SJSA1 (cell line): Measurements from ENCODE around the gene CPM. TPM values are rescaled to one million over a fixed set of nuclear protein-coding genes. Genes with fewer than 3 reads are reported as not detected.
"Not testable (repeated sequence)": the region's sequence is repeated elsewhere in the genome, so short reads cannot be mapped to it uniquely, and the experiment has no call there.

Experiments
- DNase-seq, 2 experiments: peaks; one replicate each; pipeline ENCODE4 v3.0.0-alpha.2; 2015 to 2020; ENCODE audit warnings: low spot score in 2 of 2, low read depth in 1 of 2
- H3K27ac ChIP-seq: fragments of 250-450 bp; sonication (Bioruptor Pico); 2 replicates; pipeline ENCODE4 v1.5.1; 2020; ENCODE audit warnings: mild to moderate bottlenecking, moderate library complexity
- H3K27me3 ChIP-seq: fragments of 250-450 bp; sonication (Bioruptor Pico); replicated peaks from 2 replicates; pipeline ENCODE4 v1.5.1; 2020; ENCODE audit warnings: mild to moderate bottlenecking, moderate library complexity
- H3K36me3 ChIP-seq: fragments of 250-450 bp; sonication (Bioruptor Pico); 2 replicates; pipeline ENCODE4 v1.5.1; 2020; ENCODE audit warnings: mild to moderate bottlenecking
- H3K4me1 ChIP-seq: fragments of 250-450 bp; sonication (Bioruptor Pico); replicated peaks from 2 replicates; pipeline ENCODE4 v1.6.1; 2021; ENCODE audit warnings: mild to moderate bottlenecking
- H3K4me3 ChIP-seq: fragments of 250-450 bp; sonication (Bioruptor Pico); 2 replicates; pipeline ENCODE4 v1.5.1; 2020; ENCODE audit warnings: mild to moderate bottlenecking
- H3K9me3 ChIP-seq: fragments of 250-450 bp; sonication (Bioruptor Pico); replicated peaks from 2 replicates; pipeline ENCODE4 v1.5.1; 2020; ENCODE audit warnings: mild to moderate bottlenecking
- total RNA-seq: library from RNA; depleted of rRNA; stranded (reverse); fragments of >200 nt; shearing (Covaris generic); gene quantifications from 2 replicates; pipeline ENCODE4 v1.2.3, GENCODE V29; 2014

The CPM gene
- total RNA-seq, 1 experiment from 2014 or later, result 72.6 TPM

GRCh38 chr12:68812553-68813241 lies 120.3 kb downstream of the CPM start:
- no peaks in the 10 kb centered on the region for H3K27me3 ChIP-seq
- no peak overlapping the region for H3K27ac ChIP-seq
- H3K4me1 ChIP-seq, result peaks cover 9% of the 10 kb centered on the region
- H3K9me3 ChIP-seq, result no peaks in the 10 kb centered on the region; the same call in 1 of the 2 replicates
- no peak overlapping the region for H3K4me3 ChIP-seq
- peak in 1 of 2 experiments; percentile 88 for DNase-seq
- peaks cover 95% of the 10 kb centered on the region for H3K36me3 ChIP-seq

GRCh38 chr12:68811573-68811972 lies 121.4 kb downstream of the CPM start:
- H3K27ac ChIP-seq, H3K9me3 ChIP-seq, H3K27me3 ChIP-seq, H3K4me3 ChIP-seq: not testable (repeated sequence)
- peaks cover 18% of the 10 kb centered on the region for H3K4me1 ChIP-seq
- H3K36me3 ChIP-seq, result peaks cover 83% of the 10 kb centered on the region
- DNase-seq, result peak in 1 of 2 experiments; percentile 90

- not testable (repeated sequence) for H3K27me3 ChIP-seq, H3K27ac ChIP-seq, H3K4me3 ChIP-seq, H3K9me3 ChIP-seq
- H3K36me3 ChIP-seq, result peaks cover 68% of the 10 kb centered on the region
- peak in 1 of 2 experiments; percentile 94 for DNase-seq
- H3K4me1 ChIP-seq, result peaks cover 18% of the 10 kb centered on the region
Observed at GRCh38 chr12:68810027-68810389, 123.0 kb downstream of the CPM start.

GRCh38 chr12:68809190-68810026 lies 123.6 kb downstream of the CPM start:
- peak in 1 of 2 experiments; percentile 76 for DNase-seq
- H3K36me3 ChIP-seq, result peaks cover 62% of the 10 kb centered on the region

GRCh38 chr12:68808388-68809189 lies 124.4 kb downstream of the CPM start:
- DNase-seq, result peak in 1 of 2 experiments; percentile 100
- Histone ChIP-seq H3K4me1 (peaks cover 18% of the 10 kb centered on the region), H3K27me3 (no peaks in the 10 kb centered on the region), H3K9me3 (no peaks in the 10 kb centered on the region; the same call in 1 of the 2 replicates), H3K4me3 (peak overlapping the region; percentile 75), H3K27ac (peak overlapping the region; percentile 86), H3K36me3 (peaks cover 53% of the 10 kb centered on the region)

More at GRCh38 chr12:68809190-68810026, 123.6 kb downstream of the CPM start:
- H3K9me3 ChIP-seq, result no peaks in the 10 kb centered on the region; the same call in 1 of the 2 replicates
- peak overlapping the region; percentile 86 for H3K27ac ChIP-seq
- H3K4me3 ChIP-seq, result peak overlapping the region; percentile 75
- peaks cover 18% of the 10 kb centered on the region for H3K4me1 ChIP-seq
- no peaks in the 10 kb centered on the region for H3K27me3 ChIP-seq

- DNase-seq, result peak in 1 of 2 experiments; percentile 100
- Histone ChIP-seq H3K27ac (peak within 1 kb of the TSS; percentile 86), H3K4me3 (peak within 1 kb of the TSS; percentile 75), H3K27me3 (no peaks in the 10 kb centered on the region), H3K4me1 (peaks cover 18% of the 10 kb centered on the region), H3K36me3 (peaks cover 45% of the 10 kb centered on the region), H3K9me3 (no peaks in the 10 kb centered on the region; the same call in 1 of the 2 replicates)
Observed at GRCh38 chr12:68807576-68808387, 125.2 kb downstream of the CPM start, which contains the start of gene MDM2. Gene MDM2 (plus strand): TSS chr12:68808177. CDS start chr12:68808478, 301 bp downstream.

- peak overlapping the region; percentile 75 for H3K4me3 ChIP-seq
- DNase-seq, H3K9me3 ChIP-seq, H3K27me3 ChIP-seq: not testable (repeated sequence)
- peak overlapping the region; percentile 86 for H3K27ac ChIP-seq
- H3K36me3 ChIP-seq, result peaks cover 40% of the 10 kb centered on the region
- peaks cover 18% of the 10 kb centered on the region for H3K4me1 ChIP-seq
Observed at GRCh38 chr12:68807274-68807575, 125.7 kb downstream of the CPM start.

- no peaks in the 10 kb centered on the region for H3K27me3 ChIP-seq
- peak overlapping the region; percentile 86 for H3K27ac ChIP-seq
- H3K4me3 ChIP-seq, result peak overlapping the region; percentile 75
- peaks cover 18% of the 10 kb centered on the region for H3K4me1 ChIP-seq
- H3K9me3 ChIP-seq, result no peaks in the 10 kb centered on the region; the same call in 1 of the 2 replicates
- peaks cover 34% of the 10 kb centered on the region for H3K36me3 ChIP-seq
- peak; percentile 76 to 93 for DNase-seq
Observed at GRCh38 chr12:68806488-68807237, 126.3 kb downstream of the CPM start.

GRCh38 chr12:68805592-68806120 lies 127.3 kb downstream of the CPM start:
- no peak overlapping the region for H3K4me3 ChIP-seq
- peak in 1 of 2 experiments; percentile 91 for DNase-seq
- no peak overlapping the region for H3K27ac ChIP-seq
- H3K27me3 ChIP-seq, result no peaks in the 10 kb centered on the region
- peaks cover 24% of the 10 kb centered on the region for H3K36me3 ChIP-seq
- H3K9me3 ChIP-seq, result no peaks in the 10 kb centered on the region; the same call in 1 of the 2 replicates
- peaks cover 18% of the 10 kb centered on the region for H3K4me1 ChIP-seq

- peak; percentile 77 to 99 for DNase-seq
- Histone ChIP-seq H3K27me3 (peaks cover 1% of the 10 kb centered on the region), H3K4me3 (no peak overlapping the region), H3K9me3 (peaks cover under 1% of the 10 kb centered on the region; the same call in 1 of the 2 replicates), H3K4me1 (peaks cover 18% of the 10 kb centered on the region), H3K27ac (no peak overlapping the region), H3K36me3 (peaks cover 17% of the 10 kb centered on the region)
Observed at GRCh38 chr12:68804657-68805591, 128.0 kb downstream of the CPM start.

- H3K36me3 ChIP-seq, result peaks cover 9% of the 10 kb centered on the region
- H3K9me3 ChIP-seq, result peaks cover 9% of the 10 kb centered on the region
- peak; percentile 79 to 91 for DNase-seq
- H3K27me3 ChIP-seq, result peaks cover 9% of the 10 kb centered on the region
- H3K4me1 ChIP-seq, result peaks cover 13% of the 10 kb centered on the region
- H3K4me3 ChIP-seq, result no peak overlapping the region
- H3K27ac ChIP-seq, result no peak overlapping the region
Observed at GRCh38 chr12:68803948-68804656, 128.9 kb downstream of the CPM start.
